GM12878 (cell line): ENCODE results near the gene GUCY2D. TPM values are rescaled to one million over a fixed set of nuclear protein-coding genes. Genes with fewer than 3 reads are reported as not detected.

Experiments
- BMI1 ChIP-seq: fragments of 450-650 bp; IDR thresholded peaks from 2 replicates; pipeline ENCODE4 v1.6.1; 2016; ENCODE audit warnings: mild to moderate bottlenecking, moderate library complexity, borderline replicate concordance
- EGR1 ChIP-seq, 2 experiments: IDR thresholded peaks; 1 replicate in 1 of 2; 2 replicates in 1 of 2; pipeline ENCODE4 v1.6.1; 2011 to 2012; ENCODE audit warnings: low read depth in 2 of 2, low read length in 2 of 2, borderline replicate concordance in 1 of 2, mild to moderate bottlenecking in 1 of 2, moderate library complexity in 1 of 2
- MTA2 ChIP-seq: fragments of 450-650 bp; IDR thresholded peaks from 2 replicates; pipeline ENCODE4 v1.6.1; 2016; ENCODE audit warnings: low read depth, mild to moderate bottlenecking, moderate library complexity
- MYC ChIP-seq: IDR thresholded peaks from 2 replicates; pipeline ENCODE4 v1.6.1; 2011; ENCODE audit warnings: mild to moderate bottlenecking, low read length, moderate library complexity, inconsistent platforms; ENCODE audit not compliant: insufficient read depth, insufficient replicate concordance, insufficient read length, severe bottlenecking
- NRF1 ChIP-seq: conservative IDR thresholded peaks from 2 replicates; pipeline ENCODE4 v1.6.1; 2011; ENCODE audit warnings: mild to moderate bottlenecking, low read depth, low read length, improper control_type of control experiment
- PAX8 ChIP-seq: fragments of 450-650 bp; IDR thresholded peaks from 2 replicates; pipeline ENCODE4 v1.6.1; 2017; ENCODE audit warnings: mild to moderate bottlenecking, moderate library complexity
- POLR2A ChIP-seq: IDR thresholded peaks from 2 replicates; pipeline ENCODE4 v1.6.1; 2011; ENCODE audit warnings: low read depth, mild to moderate bottlenecking, low read length
- SMAD1 ChIP-seq: fragments of 450-650 bp; IDR thresholded peaks from 2 replicates; pipeline ENCODE4 v1.6.1; 2018; ENCODE audit warnings: mild to moderate bottlenecking, low read depth; ENCODE audit not compliant: partially characterized antibody
- SMARCA5 ChIP-seq: fragments of 450-650 bp; IDR thresholded peaks from 2 replicates; pipeline ENCODE4 v1.6.1; 2017; ENCODE audit warnings: mild to moderate bottlenecking
- SMC3 ChIP-seq: IDR thresholded peaks from 2 replicates; pipeline ENCODE4 v1.6.1; 2011; ENCODE audit warnings: low read length, improper control_type of control experiment, borderline replicate concordance
- SPI1 ChIP-seq: IDR thresholded peaks from 2 replicates; pipeline ENCODE4 v1.6.1; 2011; ENCODE audit warnings: low read depth, mild to moderate bottlenecking, low read length, moderate library complexity, borderline replicate concordance; ENCODE audit not compliant: insufficient read depth
- ZNF207 ChIP-seq: fragments of 450-650 bp; IDR thresholded peaks from 2 replicates; pipeline ENCODE4 v1.6.1; 2014; ENCODE audit warnings: antibody characterized with exemption, mild to moderate bottlenecking, borderline replicate concordance
- polyA plus RNA-seq, 11 experiments: library from polyadenylated mRNA; depleted of rRNA in 4 of 11; unstranded in 6 of 11; stranded (reverse) in 5 of 11; fragments of >200 nt; fragmentation: Nextera tagmentation in 4 of 11; fragmentation: Illumina TruSeq in 1 of 11; extraction: Ambion mirVana in 4 of 11; extraction: Trizol in 1 of 11; gene quantifications; 1 replicate in 1 of 11; 2 replicates in 10 of 11; pipeline versions ENCODE4 v1.2.1 to v1.2.3, GENCODE V29; 2011 to 2016; ENCODE audit warnings: inconsistent platforms in 2 of 11, missing spikeins in 2 of 11, low read depth in 1 of 11
- total RNA-seq, 4 experiments: library from RNA; depleted of rRNA in 3 of 4; stranded (reverse); fragments of >200 nt in 3 of 4; fragmentation: Illumina TruSeq in 1 of 4; extraction: Trizol in 1 of 4; gene quantifications; 2 replicates each; pipeline versions ENCODE4 v1.2.1 to v1.2.3, GENCODE V29; 2013 to 2021
- TF ChIP-seq, protein P1 (sequence below), 3 experiments: IDR thresholded peaks in 2 of 3; conservative IDR thresholded peaks in 1 of 3; 2 replicates each; pipeline ENCODE4 v1.5.1; 2011; ENCODE audit warnings: low read depth in 3 of 3, low read length in 3 of 3, mild to moderate bottlenecking in 3 of 3, control low read depth in 2 of 3, moderate library complexity in 2 of 3, inconsistent platforms in 1 of 3, mixed read lengths in 1 of 3; ENCODE audit not compliant: control insufficient read depth in 2 of 3, insufficient read depth in 1 of 3; ENCODE audit errors: extremely low read depth in 1 of 3
- TF ChIP-seq, protein P2 (sequence below): IDR thresholded peaks from 2 replicates; pipeline ENCODE4 v1.6.1; 2011; ENCODE audit warnings: borderline replicate concordance, low read depth, mild to moderate bottlenecking, moderate library complexity, mixed read lengths, low read length; ENCODE audit not compliant: insufficient read depth; ENCODE audit errors: extremely low read length
- TF ChIP-seq, protein P3 (sequence below): fragments of 450-650 bp; IDR thresholded peaks from 2 replicates; pipeline ENCODE4 v1.6.1; 2017; ENCODE audit warnings: mild to moderate bottlenecking
- TF ChIP-seq, protein P4 (sequence below): fragments of 150-350 bp; IDR thresholded peaks from 2 replicates; pipeline ENCODE4 v1.6.1; 2014; ENCODE audit warnings: mild to moderate bottlenecking, low read depth, low read length
- TF ChIP-seq, protein P5 (sequence below): IDR thresholded peaks from 2 replicates; pipeline ENCODE4 v1.6.1; 2011; ENCODE audit warnings: low read depth, mild to moderate bottlenecking, low read length, moderate library complexity, borderline replicate concordance; ENCODE audit errors: extremely low read depth
- TF ChIP-seq, protein P6 (sequence below): fragments of 450-650 bp; IDR thresholded peaks from 2 replicates; pipeline ENCODE4 v1.6.1; 2016; ENCODE audit warnings: mild to moderate bottlenecking

Gene GUCY2D
- total and polyA plus RNA-seq, 10 of the 15 experiments (the other 5 are each of a cell fraction or from before 2014, with no cell fraction given) = not detected

DNA sequence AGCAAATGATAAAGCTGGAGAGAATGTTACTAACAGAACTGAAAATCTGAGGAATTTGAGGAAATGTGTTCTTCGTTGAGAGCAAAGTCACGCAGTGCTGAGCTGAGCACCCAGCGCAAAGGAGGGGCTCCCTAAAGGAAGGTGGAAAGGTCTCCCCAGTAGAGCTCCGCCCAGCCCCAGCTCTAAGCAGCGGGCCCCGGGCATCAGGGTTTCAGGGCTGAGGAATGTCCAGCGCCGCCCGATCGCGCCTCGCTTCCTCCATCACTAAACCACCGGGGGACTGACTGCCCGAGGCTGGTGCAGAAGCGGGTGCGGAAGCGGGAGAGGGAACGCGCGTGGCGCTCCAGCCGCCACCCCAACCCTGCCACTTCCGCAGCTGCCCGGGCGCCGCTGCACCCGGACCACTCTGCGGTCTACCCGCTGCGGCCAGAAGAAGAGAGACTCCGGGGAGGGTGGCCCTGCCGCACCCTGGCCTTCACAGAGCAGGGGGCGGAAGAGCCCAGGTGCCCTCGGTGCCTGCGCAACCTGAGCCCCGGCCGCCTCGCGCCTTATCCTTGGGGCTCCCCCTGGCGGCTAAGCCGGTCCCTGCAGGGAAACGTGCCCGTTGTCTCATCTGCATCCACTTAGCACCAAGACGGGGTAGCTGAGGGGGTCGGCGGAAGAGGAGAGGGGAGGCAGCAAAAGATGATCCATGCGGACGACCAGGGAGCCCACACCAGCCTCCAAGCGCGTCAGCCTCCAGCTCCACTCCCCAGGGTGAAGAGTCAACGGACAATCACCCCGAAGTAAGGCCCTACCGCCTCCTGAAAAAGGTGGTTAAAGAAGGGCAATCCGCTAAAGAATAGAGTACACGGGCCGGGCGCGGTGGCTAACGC is 12.4 kb upstream of the GUCY2D start (continued):
- TF ChIP-seq, protein P1, sequence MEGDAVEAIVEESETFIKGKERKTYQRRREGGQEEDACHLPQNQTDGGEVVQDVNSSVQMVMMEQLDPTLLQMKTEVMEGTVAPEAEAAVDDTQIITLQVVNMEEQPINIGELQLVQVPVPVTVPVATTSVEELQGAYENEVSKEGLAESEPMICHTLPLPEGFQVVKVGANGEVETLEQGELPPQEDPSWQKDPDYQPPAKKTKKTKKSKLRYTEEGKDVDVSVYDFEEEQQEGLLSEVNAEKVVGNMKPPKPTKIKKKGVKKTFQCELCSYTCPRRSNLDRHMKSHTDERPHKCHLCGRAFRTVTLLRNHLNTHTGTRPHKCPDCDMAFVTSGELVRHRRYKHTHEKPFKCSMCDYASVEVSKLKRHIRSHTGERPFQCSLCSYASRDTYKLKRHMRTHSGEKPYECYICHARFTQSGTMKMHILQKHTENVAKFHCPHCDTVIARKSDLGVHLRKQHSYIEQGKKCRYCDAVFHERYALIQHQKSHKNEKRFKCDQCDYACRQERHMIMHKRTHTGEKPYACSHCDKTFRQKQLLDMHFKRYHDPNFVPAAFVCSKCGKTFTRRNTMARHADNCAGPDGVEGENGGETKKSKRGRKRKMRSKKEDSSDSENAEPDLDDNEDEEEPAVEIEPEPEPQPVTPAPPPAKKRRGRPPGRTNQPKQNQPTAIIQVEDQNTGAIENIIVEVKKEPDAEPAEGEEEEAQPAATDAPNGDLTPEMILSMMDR (IDR thresholded peaks at IDR 0.05 in 2 of 3, conservative IDR thresholded peaks at IDR 0.05 in 1 of 3; ENCODE audit: control insufficient read depth in 2 of 3, extremely low read depth in 1 of 3, insufficient read depth in 1 of 3, low read depth in 3 of 3, low read length in 3 of 3) = peak; percentile 93 to 98 (median 94)
- TF ChIP-seq, protein P2, sequence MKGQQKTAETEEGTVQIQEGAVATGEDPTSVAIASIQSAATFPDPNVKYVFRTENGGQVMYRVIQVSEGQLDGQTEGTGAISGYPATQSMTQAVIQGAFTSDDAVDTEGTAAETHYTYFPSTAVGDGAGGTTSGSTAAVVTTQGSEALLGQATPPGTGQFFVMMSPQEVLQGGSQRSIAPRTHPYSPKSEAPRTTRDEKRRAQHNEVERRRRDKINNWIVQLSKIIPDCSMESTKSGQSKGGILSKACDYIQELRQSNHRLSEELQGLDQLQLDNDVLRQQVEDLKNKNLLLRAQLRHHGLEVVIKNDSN = peak; percentile 14
- TF ChIP-seq SMAD1 (no peak), ZNF207 (peak; percentile 68; the same call in 1 of the 2 replicates), EGR1 (IDR thresholded peaks at IDR 0.05; ENCODE audit: borderline replicate concordance in 1 of 2, low read depth in 2 of 2, low read length in 2 of 2) (0 out of 3 replicates have a peak, but pooled peaks of 1 of the 2 experiments have one; percentile 42), POLR2A (peak; percentile 74), SMC3 (peak; percentile 83), MTA2 (peak; percentile 14; the same call in 1 of the 2 replicates), NRF1 (0 out of 2 replicates have a peak, but pooled peaks have one; percentile 25), SMARCA5 (peak; percentile 89), BMI1 (no peak), MYC (peak; percentile 67), PAX8 (no peak), SPI1 (peak; percentile 40; the same call in 1 of the 2 replicates)
- TF ChIP-seq, protein P3, sequence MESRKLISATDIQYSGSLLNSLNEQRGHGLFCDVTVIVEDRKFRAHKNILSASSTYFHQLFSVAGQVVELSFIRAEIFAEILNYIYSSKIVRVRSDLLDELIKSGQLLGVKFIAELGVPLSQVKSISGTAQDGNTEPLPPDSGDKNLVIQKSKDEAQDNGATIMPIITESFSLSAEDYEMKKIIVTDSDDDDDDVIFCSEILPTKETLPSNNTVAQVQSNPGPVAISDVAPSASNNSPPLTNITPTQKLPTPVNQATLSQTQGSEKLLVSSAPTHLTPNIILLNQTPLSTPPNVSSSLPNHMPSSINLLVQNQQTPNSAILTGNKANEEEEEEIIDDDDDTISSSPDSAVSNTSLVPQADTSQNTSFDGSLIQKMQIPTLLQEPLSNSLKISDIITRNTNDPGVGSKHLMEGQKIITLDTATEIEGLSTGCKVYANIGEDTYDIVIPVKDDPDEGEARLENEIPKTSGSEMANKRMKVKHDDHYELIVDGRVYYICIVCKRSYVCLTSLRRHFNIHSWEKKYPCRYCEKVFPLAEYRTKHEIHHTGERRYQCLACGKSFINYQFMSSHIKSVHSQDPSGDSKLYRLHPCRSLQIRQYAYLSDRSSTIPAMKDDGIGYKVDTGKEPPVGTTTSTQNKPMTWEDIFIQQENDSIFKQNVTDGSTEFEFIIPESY = peak; percentile 60; the same call in 1 of the 2 replicates
- TF ChIP-seq, protein P4, sequence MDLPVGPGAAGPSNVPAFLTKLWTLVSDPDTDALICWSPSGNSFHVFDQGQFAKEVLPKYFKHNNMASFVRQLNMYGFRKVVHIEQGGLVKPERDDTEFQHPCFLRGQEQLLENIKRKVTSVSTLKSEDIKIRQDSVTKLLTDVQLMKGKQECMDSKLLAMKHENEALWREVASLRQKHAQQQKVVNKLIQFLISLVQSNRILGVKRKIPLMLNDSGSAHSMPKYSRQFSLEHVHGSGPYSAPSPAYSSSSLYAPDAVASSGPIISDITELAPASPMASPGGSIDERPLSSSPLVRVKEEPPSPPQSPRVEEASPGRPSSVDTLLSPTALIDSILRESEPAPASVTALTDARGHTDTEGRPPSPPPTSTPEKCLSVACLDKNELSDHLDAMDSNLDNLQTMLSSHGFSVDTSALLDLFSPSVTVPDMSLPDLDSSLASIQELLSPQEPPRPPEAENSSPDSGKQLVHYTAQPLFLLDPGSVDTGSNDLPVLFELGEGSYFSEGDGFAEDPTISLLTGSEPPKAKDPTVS = no peak
- TF ChIP-seq, protein P5, sequence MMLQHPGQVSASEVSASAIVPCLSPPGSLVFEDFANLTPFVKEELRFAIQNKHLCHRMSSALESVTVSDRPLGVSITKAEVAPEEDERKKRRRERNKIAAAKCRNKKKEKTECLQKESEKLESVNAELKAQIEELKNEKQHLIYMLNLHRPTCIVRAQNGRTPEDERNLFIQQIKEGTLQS = no peak
- TF ChIP-seq, protein P6, sequence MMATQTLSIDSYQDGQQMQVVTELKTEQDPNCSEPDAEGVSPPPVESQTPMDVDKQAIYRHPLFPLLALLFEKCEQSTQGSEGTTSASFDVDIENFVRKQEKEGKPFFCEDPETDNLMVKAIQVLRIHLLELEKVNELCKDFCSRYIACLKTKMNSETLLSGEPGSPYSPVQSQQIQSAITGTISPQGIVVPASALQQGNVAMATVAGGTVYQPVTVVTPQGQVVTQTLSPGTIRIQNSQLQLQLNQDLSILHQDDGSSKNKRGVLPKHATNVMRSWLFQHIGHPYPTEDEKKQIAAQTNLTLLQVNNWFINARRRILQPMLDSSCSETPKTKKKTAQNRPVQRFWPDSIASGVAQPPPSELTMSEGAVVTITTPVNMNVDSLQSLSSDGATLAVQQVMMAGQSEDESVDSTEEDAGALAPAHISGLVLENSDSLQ = no peak
